Measurements from ENCODE around the gene DPM3.
"Not testable (repeated sequence)": the region's sequence is repeated elsewhere in the genome, so short reads cannot be mapped to it uniquely, and the experiment has no call there.

The DPM3 gene

DNA sequence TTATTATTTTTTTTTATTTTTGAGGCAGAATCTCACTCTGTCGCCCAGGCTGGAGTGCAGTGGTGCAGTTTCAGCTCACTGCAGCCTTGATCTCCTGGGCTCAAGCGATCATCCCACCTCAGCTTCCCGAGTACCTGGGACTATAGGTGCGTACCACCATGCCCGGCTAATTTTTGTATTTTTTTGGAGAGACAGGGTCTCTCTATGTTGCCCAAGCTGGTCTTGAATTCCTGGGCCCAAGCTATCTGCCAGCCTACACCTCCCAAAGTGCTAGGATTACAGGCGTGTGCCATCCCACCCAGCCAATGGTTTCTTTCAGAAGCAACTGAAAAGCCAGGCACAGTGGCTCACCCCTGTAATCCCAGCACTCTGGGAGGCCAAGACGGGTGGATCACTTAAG lies 30.5 kb upstream of the DPM3 start:
- TF ChIP-seq, protein P1, sequence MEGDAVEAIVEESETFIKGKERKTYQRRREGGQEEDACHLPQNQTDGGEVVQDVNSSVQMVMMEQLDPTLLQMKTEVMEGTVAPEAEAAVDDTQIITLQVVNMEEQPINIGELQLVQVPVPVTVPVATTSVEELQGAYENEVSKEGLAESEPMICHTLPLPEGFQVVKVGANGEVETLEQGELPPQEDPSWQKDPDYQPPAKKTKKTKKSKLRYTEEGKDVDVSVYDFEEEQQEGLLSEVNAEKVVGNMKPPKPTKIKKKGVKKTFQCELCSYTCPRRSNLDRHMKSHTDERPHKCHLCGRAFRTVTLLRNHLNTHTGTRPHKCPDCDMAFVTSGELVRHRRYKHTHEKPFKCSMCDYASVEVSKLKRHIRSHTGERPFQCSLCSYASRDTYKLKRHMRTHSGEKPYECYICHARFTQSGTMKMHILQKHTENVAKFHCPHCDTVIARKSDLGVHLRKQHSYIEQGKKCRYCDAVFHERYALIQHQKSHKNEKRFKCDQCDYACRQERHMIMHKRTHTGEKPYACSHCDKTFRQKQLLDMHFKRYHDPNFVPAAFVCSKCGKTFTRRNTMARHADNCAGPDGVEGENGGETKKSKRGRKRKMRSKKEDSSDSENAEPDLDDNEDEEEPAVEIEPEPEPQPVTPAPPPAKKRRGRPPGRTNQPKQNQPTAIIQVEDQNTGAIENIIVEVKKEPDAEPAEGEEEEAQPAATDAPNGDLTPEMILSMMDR (IDR thresholded peaks at IDR 0.05; ENCODE audit: low read length, missing control alignments), result no peak
- DNase-seq (ENCODE audit: low read depth), result no peak
- no peak overlapping the region for H3K4me3 ChIP-seq (replicated peaks; ENCODE audit: low read depth, low read length)

DNA sequence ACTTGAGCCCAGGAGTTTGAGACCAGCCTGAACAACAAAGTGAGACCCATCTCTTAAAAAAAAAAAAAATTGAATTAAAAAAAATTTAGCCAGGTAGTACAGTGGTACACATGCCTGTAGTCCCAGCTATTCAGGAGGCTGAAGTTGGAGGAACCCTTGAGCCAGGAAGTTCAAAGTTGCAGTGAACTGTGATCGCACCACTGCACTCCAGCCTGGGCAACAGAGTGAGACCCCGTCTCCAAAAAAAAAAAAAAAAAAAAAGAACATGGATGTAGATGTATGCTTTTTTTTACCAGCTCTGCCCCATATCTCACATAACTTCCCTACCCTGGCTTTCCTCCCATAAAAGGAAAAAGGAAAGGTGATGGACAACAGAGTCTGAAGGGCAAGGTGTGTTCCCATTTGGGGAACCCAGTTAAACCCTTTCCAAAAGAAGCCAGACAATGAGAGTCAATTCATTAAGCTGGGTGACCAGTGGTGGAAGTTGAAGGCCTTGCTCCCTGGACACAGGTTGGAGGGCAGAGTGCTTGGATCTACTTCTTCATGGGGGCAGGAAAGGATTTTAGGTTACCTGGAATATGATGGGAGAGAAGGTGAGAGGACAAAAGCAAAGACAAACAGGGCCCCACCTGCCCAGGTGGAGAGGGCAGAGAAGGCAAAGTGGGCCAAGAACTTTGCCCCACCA lies 29.9 kb upstream of the DPM3 start:
- TF ChIP-seq, protein P1 (IDR thresholded peaks at IDR 0.05; ENCODE audit: low read length, missing control alignments), result no peak
- H3K4me3 ChIP-seq (replicated peaks; ENCODE audit: low read depth, low read length), result no peak overlapping the region
- DNase-seq (ENCODE audit: low read depth), result no peak

DNA sequence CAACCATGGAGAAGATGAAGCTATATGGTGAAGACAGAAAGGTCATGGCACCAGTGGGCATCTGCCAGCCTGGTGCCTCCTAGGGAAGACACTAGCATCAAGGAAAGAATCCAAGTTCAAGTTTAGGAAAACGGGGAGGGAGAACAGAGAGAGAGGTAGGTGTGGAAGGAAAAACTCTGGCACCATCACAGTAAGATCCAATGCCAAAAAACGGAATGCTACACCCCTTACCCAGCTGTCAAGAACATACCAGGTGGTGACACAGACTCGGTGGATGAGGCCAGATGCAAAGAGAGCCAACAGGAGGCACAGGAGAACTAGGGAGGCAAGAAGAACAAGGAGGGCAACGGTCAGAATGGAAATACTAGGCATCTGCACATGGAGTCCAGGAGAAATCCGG lies 29.2 kb upstream of the DPM3 start:
- DNase-seq (ENCODE audit: low read depth), result no peak
- TF ChIP-seq, protein P1 (IDR thresholded peaks at IDR 0.05; ENCODE audit: low read length, missing control alignments), result no peak
- H3K4me3 ChIP-seq (replicated peaks; ENCODE audit: low read depth, low read length), result no peak overlapping the region

DNA sequence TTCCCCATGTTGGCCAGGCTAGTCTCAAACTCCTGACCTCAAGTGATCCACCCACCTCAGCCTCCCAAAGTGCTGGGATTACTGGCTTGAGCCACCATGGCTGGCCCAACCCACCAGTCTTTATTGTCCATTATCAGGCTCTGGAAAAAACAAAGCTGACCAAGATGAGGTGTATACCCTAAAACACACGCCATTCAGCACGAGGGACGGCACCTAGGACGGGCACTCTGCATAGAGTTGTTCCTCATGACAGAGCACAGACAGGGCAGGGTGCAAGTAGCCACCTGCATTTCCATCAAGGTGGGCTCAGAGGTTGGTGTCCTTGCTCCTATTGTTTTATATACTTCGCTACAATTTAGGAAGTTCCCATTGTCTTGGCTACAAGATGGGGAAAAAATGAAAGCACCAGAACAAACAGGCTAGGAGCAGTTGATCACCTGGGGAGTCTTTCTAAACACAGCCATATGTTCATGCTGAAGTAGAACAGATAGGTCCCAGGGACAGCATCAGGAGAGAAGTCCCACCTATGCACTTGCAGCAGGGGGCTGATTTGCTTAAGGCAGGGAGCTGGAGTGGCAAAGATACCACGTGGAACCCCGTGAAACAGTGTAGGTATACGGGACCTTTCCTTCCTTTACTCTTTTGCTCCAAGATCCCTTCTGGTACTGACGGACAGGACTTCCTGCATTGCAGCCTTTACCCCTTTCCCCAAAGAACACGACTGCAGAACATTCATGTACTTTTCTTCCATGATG lies 28.3 kb upstream of the DPM3 start:
- DNase-seq (ENCODE audit: low read depth), result no peak
- TF ChIP-seq, protein P1 (IDR thresholded peaks at IDR 0.05; ENCODE audit: low read length, missing control alignments), result no peak
- H3K4me3 ChIP-seq (replicated peaks; ENCODE audit: low read depth, low read length), result no peak overlapping the region

DNA sequence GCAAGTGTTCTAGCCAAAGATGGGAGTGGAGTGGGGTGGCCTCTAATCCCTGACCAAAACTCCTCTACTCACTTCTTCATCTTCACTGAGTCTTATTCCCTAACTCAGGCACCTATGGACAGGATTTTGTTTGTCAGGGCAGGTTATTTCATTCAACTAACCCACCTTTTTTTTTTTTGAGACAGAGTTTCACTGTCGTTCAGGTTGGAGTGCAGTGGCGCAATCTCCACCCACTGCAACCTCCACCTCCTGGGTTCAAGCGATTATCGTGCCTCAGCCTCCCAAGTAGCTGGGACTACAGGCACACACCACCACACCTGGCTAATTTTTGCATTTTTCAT lies 27.7 kb upstream of the DPM3 start:
- not testable (repeated sequence) for DNase-seq (ENCODE audit: low read depth); H3K4me3 ChIP-seq (replicated peaks; ENCODE audit: low read depth, low read length)

DNA sequence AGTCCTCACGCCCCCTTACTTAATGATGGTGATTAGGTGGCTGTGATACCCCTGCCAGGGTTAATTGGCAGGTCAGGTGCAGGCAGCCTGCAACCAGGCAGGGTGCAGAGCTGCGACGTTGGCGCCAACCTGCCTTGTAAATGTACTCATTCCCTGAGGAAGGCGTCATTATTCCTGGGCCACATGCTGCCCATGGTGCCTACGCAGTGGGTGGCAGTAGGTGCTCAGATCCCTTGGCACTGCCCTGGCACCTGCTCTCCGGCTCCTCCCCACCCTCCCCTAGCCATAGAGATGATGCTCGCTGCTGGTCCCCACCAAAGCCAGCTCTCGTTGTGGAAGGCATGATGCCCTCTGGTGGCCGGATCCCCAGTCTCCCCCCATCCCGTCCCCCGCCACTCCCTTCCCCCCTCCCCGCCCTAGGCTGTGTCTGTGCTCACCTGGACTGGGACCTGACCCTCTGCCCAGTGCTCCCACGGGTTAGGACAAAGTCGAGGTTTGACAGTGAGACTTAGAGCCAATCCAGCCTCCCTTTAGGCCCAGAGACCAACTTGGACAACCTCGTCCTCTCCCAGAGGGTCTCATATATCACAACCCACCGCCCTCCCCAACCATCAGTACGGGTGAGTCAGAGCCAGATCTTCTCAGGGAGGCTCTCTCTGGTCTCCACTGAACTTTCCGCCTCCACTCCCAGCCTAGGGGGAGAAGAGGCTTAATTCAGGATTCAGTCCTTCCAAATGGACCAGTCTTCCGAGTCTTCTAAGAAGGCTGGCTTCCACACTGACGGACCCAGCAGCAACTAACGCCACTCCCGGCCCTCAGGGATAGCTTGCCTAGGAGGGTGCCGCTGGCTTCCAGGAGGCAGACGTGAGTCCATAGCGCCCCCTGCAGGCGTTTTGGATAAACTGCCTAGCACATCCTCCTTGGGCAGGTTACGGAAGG lies 27.1 kb upstream of the DPM3 start:
- peak; percentile 90 for DNase-seq (ENCODE audit: low read depth)
- no peak overlapping the region for H3K4me3 ChIP-seq (replicated peaks; ENCODE audit: low read depth, low read length)
- TF ChIP-seq, protein P1 (IDR thresholded peaks at IDR 0.05; ENCODE audit: low read length, missing control alignments), result peak; percentile 93

Measured in fibroblast of pulmonary artery (primary cell).